Adipose tissue (tissue), 3 donors: ENCODE results near the gene GLRX. TPM values are rescaled to one million over a fixed set of nuclear protein-coding genes. Genes with fewer than 3 reads are reported as not detected.
"Not testable (repeated sequence)": the region's sequence is repeated elsewhere in the genome, so short reads cannot be mapped to it uniquely, and the experiment has no call there.

Experiments used
- H3K27ac ChIP-seq: one replicate; pipeline ENCODE4 v1.5.1; 2013; ENCODE audit warnings: low read depth, low read length
- WGBS, 3 donors: extraction: QIAGEN DNeasy Blood & Tissue Kit; methylation state at CpG; one replicate each; pipeline ENCODE4 v1.1.7; 2013; 5-methylcytosine and 5-hydroxymethylcytosine counted together
- polyA plus RNA-seq, 3 donors: library from polyadenylated mRNA; stranded (reverse); fragments of 200-250 nt; gene quantifications; one replicate each; pipeline ENCODE4 v1.2.3, GENCODE V29; 2013
- donor health status: healthy with polysubstance abuse.
- donor health status: Bipolar disorder and iron deficiency.
- donor health status: healthy.

The GLRX gene
- polyA plus RNA-seq: 100 to 1,000 TPM in 2 of 3 donors, 10 to 100 TPM in 1; 28.6 to 212 (median 201) TPM

- H3K27ac ChIP-seq: peak within 1 kb of the TSS; percentile 87
- 0% methylated on average over 8 of the region's 8 CpGs for WGBS, 3 donors
Observed at GRCh38 chr5:95822542-95823181, at the start of gene GLRX. Gene GLRX (minus strand): TSS chr5:95822726. CDS start chr5:95822662, 64 bp downstream.

GRCh38 chr5:95871146-95871806, 48.8 kb upstream of the GLRX start:
- WGBS, 3 donors: 96 to 98% (median 97%) methylated on average over 9 of the region's 9 CpGs
- no peak overlapping the region for H3K27ac ChIP-seq

- no peak overlapping the region for H3K27ac ChIP-seq
Observed at GRCh38 chr5:95870105-95870672, 47.7 kb upstream of the GLRX start.

GRCh38 chr5:95869173-95869855, 46.8 kb upstream of the GLRX start:
- not testable (repeated sequence) for H3K27ac ChIP-seq
- WGBS, 3 donors: 43 to 72% (median 47%) methylated on average over 3 of the region's 3 CpGs

More at GRCh38 chr5:95870105-95870672, 47.7 kb upstream of the GLRX start:
- 45 to 69% (median 54%) methylated on average over 1 of the region's 1 CpG for WGBS, 3 donors

- WGBS, 3 donors: 96 to 99% (median 98%) methylated on average over 4 of the region's 4 CpGs
- H3K27ac ChIP-seq: no peak overlapping the region
Observed at GRCh38 chr5:95868136-95868535, 45.6 kb upstream of the GLRX start.

- 77 to 94% (median 82%) methylated on average over 1 of the region's 1 CpG for WGBS, 3 donors
- no peak overlapping the region for H3K27ac ChIP-seq
Observed at GRCh38 chr5:95866435-95867040, 44.0 kb upstream of the GLRX start.

GRCh38 chr5:95864944-95865504, 42.5 kb upstream of the GLRX start:
- WGBS, 3 donors: 68 to 81% (median 69%) methylated on average over 6 of the region's 6 CpGs
- H3K27ac ChIP-seq: no peak overlapping the region

- 87 to 94% (median 89%) methylated on average over 1 of the region's 1 CpG for WGBS, 3 donors
- H3K27ac ChIP-seq: no peak overlapping the region
Observed at GRCh38 chr5:95864456-95864855, 41.9 kb upstream of the GLRX start.

GRCh38 chr5:95863383-95863757, 40.8 kb upstream of the GLRX start:
- H3K27ac ChIP-seq: peak overlapping the region; percentile 33
- WGBS, 3 donors: 53 to 61% (median 56%) methylated on average over 4 of the region's 4 CpGs

GRCh38 chr5:95862671-95863382, 40.3 kb upstream of the GLRX start:
- 23 to 82% (median 80%) methylated on average over 8 of the region's 8 CpGs for WGBS, 3 donors
- peak overlapping the region; percentile 33 for H3K27ac ChIP-seq

GRCh38 chr5:95861864-95862561, 39.5 kb upstream of the GLRX start:
- WGBS, 3 donors: 77 to 82% (median 82%) methylated on average over 8 of the region's 8 CpGs
- H3K27ac ChIP-seq: no peak overlapping the region

GRCh38 chr5:95861221-95861863, 38.8 kb upstream of the GLRX start:
- no peak overlapping the region for H3K27ac ChIP-seq
- 16 to 57% (median 21%) methylated on average over 14 of the region's 14 CpGs for WGBS, 3 donors

- 91 to 99% (median 98%) methylated on average over 4 of the region's 4 CpGs for WGBS, 3 donors
- no peak overlapping the region for H3K27ac ChIP-seq
Observed at GRCh38 chr5:95859661-95860060, 37.1 kb upstream of the GLRX start.

GRCh38 chr5:95858661-95859595, 36.4 kb upstream of the GLRX start:
- H3K27ac ChIP-seq: peak overlapping the region; percentile 62
- WGBS, 3 donors: 10 to 11% (median 10%) methylated on average over 28 of the region's 28 CpGs

- WGBS, 3 donors: 40 to 76% (median 42%) methylated on average over 8 of the region's 8 CpGs
- H3K27ac ChIP-seq: peak overlapping the region; percentile 62
Observed at GRCh38 chr5:95858023-95858461, 35.5 kb upstream of the GLRX start.
